HL-60/S4 (cell line): Measurements from ENCODE around the gene CDC37L1.

Experiments
- in situ Hi-C: fragments of 300-500 bp; cut with MboI; formaldehyde crosslinking; loops from 2 replicates; pipeline ENCODE4 v1.14.3; 2022; ENCODE audit warnings: low sequenced_read_pairs

The CDC37L1 gene

DNA sequence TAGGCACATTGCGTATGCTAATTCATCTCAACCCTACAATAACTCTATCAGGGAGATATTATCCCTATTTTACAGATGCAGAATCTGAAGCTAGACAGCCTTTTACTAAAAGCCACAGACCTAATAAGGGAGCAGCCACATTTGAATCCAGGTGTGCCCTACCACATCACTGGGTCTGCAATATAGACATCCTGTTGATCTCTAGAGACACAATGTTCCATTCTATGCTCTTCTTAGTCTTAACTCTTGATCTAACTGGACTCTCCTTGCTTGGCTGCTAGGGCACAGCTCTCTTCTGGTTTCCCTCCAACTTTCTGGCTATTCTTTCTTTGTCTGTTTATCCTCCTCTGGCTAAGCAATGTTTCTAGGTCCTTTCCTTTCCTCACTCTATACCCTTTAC is 11.7 kb upstream of the CDC37L1 start:
- in situ Hi-C loops: no loop called here

DNA sequence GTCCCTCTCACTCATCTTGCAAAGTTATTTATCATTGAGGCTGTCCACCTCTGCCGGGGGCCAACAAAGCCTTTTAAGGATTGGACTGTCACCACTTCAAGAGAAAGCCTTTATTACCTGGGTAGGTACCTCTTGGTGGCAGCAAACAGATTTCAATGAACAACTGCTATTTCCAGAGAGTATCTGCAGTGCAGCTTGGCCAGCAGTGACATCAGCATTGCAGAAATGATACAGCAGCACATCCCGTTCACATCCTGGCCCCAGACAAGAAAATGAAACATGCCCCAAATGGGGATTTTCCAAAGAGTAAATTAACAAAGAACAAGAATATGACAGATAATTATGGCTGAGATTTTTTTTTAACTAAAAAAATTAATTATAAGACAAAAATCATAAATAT is 10.8 kb upstream of the CDC37L1 start:
- in situ Hi-C loops: no loop called here

DNA sequence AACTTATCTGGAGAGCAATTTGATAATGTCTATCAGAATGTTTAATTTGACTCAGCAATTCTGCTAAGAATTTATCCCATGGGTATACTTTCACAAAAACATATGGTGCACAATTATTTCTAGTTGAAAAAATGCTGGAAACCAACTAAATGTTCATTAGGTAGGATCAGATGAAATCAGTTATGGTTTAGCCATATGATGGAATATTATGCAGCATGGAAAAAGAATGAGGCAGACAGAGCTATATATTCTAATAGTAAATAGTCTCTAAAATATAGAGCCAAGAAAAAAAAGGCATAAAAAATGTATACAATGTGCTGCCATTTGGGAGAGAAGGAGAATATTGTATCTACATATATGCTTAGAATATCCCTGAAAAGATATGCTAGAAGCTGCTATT is 9.5 kb upstream of the CDC37L1 start:
- in situ Hi-C loops: no loop called here

DNA sequence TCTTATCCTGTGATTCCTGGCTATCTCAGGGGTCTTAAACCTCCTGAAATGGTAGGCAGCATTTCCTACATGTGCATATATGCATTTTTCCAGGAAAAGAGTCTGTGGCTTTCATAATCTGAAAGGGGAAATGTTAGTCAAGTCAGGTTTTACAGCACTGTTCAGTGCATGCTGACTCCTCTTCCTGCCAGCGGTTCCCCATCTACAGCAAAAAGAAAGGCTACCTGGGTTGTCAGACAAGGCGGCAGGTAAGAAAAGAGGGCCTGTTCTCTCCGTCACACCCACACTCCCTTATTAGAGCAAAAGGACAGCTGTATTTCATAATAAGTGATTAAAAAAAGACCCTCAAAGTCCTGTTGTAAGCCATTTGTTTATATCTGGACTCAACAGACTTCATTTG is 8.8 kb upstream of the CDC37L1 start:
- in situ Hi-C loops: no loop called here

DNA sequence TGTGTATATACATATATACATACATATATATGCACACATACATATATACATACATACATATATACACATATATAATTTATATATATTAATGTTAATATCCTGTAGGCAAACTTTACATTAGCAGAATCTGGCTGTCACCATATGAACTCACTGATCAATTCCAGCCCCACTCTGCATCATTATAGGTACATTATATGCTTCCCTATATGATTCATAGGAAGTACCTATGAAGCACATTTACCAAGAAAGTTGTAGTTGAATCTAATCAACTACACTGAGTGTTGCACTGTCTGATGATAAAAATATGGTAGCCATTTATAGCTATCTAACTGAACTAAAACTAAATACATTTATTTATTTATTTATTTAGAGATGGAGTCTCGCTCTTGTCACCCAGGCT is 7.6 kb upstream of the CDC37L1 start:
- in situ Hi-C loops: no loop called here

DNA sequence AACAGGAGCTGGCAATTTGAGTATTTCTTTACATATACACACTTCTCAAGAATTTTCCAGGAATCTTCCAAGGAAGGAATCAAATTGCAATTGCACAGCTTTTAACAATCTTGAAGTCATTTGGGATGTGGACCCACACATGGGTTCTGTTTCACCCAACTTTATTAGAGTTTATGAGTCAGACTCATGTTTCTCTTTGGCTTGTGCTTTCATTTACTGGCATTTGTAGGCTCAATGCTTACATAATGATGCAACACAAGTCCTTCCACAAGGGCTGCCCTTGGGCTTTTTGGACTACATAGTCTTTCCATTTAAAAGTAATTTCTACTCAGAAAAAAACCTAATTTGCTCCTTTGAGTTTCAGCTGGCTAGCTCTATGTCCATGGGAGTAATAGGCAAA is 4.6 kb upstream of the CDC37L1 start:
- in situ Hi-C loops: no loop called here

DNA sequence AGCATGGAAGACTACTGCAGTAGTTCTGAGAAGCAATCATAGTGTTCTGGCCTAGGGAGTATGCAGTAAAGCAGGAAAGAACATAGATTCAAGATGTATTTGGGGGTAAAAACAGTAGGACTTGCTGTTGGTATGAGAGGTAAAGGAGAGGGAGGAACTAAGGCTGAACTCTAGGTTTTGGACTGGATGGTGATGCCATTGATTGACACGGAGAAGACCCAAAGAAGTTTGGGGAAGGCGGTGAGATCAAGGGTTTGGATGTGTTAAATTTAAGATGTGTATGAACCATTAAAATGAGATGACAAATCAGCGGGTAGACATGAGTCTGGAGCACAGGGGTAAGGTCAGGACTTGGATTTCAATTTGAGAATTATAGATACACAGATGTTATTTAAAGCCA is 2.0 kb upstream of the CDC37L1 start:
- in situ Hi-C loops: no loop called here

DNA sequence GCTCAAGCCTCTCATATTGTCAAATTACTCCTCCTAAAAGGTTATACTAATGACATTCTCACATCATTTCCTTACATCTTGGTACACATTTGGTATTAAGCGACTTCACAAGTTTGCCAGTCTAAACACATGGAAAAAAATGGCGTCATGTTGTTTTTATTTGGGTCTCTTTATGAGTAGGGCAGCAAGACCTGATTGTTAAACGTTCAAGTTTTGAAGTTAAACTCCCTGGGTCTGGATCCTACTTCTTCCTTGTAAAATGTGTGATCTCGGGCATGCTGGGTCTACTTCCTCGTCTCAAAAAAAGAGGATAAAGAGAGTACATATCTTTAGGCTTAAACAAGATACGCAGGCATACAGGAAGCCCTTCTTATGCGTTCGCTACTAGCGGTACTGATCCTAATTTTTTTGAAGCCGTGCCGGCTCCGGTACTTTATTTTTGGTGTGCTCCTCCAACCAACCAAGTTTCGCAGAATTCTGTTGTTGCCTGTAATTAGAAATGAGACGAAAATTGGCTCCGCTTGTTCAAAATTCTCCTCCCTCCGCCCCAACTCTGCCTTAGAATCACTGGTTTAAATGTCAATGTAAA is 596 bp upstream of the CDC37L1 start:
- in situ Hi-C loops: no loop called here

DNA sequence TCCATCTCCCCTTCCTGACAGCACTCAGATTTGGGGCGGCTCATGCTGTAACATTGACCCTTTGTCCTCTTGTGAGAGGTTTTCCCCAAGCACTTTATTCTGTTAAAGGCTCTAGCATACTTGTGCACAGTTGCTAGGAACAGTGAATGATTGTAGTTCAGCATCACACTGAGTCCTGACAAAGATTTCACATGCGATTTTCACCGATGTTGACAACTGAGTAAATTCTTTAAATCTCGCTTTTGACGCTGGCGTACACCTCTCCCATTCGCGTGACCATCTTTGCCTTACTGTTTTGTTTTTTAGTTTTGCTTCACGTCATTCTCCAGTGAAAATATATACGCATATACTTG is 780 bp downstream of the CDC37L1 start:
- in situ Hi-C loops: no loop called here

DNA sequence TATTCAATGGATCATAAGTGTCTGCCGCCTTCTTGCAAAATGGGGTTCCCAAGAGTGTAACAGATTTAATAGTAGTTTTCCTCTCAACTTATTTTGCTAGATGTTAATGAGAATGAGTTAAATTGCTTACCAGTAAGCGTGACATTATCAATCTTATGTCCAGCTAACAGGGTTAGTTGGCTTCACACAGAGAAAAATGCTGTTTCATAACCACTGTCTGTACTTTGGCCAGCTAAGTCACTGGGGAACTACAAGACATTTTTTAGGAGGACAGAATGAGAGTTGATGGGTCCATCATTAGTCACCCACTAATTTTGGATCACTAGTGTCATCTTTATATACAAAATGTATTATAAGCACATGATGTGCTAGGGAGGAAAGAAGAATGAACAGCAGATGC is 1.4 kb downstream of the CDC37L1 start:
- in situ Hi-C loops: no loop called here

DNA sequence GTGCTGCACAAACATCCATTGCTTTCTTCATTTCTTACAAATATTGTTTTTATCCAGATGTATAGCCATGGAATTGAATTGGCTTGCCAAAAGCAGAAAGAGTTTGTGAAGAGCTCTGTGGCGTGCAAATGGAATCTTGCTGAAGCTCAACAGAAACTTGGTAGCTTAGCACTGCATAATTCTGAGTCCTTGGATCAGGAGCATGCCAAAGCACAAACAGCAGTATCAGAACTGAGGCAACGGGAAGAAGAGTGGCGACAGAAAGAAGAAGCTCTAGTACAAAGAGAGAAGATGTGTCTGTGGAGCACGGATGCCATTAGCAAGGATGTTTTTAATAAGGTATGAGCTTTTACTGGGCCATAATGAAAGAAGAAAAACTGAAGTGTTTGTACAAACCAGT is 5.5 kb downstream of the CDC37L1 start:
- in situ Hi-C loops: no loop called here

DNA sequence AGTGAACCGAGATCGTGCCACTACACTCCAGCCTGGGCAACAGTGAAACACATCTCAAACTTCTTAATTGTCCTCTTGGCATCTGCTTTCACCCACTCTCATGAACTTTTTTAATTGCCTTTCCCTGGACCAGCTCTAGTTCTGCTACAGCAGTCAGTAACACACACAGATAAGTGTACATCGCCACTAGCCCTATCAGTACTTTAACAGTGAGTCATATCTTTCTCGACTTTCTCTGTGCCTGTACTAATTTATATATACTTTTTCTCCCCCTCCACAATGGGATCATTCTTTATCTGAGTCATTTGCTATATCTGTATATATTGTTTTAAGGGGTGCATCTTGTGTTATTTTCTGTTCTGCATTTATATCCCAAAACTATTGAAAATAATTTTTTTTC is 6.7 kb downstream of the CDC37L1 start:
- in situ Hi-C loops: no loop called here

DNA sequence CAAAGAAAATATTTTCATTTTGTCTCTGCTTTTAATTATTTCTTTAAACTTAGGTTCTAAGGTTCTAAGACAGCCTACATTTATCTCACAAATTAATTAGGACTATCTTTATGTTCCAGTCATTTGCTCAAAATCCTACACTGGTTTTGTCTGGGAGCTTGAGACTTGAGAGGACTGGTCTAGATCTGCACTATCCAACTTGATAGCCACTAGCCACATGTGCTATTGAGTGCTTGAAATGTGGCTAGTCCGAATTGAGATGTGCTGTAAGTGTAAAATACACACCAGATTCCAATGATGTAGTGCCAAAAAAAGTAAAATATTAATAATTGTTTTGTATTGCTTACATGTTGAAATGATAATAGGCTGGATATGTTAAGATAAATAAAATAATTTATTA is 7.2 kb downstream of the CDC37L1 start:
- in situ Hi-C loops: no loop called here

DNA sequence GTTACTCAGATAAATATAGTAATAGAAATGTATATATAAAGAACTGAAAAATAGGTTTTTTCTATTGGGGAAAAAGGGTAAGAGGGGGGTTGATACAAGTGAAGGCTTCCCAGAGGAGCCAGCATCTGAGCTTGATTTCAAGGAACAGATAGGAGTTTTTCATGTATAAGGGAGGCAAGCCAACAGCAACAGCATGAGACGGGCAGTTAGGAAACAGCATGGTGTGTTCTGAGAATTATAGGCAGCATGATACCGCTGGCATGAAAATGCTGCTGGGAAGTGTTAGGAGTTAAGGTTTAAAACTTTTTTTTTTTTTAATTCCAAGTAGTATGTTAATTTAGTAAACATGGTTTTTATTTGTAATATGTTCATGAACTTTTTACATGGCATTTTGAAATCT is 9.7 kb downstream of the CDC37L1 start:
- in situ Hi-C loops: no loop called here

DNA sequence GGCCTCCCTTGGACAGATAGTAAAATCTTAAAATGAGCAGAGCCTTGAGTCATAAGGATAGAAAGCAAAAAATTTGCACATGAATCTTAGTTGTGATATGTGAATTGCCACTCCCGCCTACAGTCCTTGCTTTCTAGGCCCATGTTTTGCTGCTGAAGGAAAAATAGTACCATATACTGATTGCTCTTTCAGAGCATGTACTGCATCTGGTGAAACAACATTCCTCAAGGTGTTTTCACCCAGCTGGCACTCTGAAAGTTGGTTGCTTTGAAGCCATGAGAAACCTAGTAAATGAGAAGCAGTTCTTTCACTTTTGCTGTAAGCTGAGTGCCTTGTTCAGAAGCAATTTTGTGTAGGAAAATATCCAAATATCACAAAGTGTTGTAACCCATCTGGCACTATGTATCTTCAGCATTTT is 10.3 kb downstream of the CDC37L1 start:
- in situ Hi-C loops: no loop called here

DNA sequence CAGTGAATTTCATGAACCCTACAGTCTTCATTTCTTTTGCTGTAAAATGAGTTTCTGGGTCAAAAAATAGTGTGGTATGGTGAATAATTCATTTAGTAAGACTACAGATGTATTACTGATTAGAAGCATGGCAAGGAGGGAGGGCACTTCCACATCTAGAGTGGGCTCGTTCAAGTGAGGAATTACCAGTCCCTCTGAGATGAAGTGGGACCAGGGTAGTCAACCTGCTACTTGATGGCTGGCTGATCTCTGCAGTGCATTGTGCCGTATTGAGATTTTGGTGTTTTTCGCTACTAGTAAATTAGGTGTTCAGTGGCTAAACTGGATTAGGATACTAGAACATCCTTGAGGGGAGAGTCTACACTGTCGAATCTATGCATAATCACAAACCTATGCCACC is 10.8 kb downstream of the CDC37L1 start:
- in situ Hi-C loops: no loop called here

DNA sequence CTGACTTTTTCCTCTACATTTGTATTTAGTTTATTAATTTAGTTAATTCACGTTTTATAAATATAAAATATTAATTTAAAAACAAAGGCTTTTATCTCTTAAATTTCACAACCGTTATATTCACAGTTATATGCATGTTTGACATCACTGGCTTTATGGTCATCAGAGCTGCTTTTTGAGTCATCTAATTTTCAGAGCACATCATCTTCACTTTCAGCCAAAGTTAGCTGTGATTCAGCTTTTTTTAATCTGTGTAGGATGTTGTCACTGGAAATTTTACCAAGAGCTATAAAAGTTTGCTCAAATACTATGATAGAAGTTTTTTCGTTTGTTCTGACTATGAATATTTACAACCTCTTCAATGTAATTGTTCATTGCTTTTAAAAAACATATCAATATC is 12.4 kb downstream of the CDC37L1 start:
- in situ Hi-C loops: no loop called here

DNA sequence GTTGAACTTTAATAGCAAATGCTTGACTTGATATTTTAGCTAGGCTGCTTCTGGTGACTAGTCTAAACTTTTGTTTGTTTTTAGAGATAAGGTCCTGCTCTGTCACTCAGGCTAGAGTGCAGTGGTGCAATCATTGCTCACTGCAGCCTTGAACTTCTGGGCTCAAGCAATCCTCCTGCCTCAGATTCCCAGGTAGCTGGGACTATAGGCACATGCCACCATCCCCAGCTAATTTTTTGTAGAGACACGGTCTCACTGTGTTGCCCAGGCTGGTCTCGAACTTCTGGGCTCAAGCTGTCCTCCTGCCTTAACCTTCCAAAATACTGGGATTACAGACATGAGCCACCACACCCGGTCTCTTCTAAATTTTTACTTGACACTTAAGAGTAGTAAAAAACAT is 20.7 kb downstream of the CDC37L1 start:
- in situ Hi-C loops: no loop called here

DNA sequence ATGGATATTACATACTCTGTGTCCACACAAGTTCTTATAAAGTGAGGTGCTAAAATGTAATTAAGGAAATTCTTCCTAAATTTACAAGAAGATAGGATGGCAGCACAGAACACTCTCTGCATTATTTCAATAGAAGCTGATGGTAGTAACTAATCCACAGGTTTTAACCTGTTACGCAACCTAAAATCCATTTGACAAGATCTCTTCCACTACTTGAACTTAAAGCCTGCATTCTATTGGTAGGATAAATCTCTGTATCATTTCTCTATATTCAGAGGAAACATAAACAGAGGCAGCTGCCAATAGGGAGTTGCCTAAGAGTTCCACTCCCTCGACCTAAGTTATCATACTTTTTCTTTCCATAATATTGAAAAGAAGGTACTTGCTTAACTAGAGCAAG is 21.6 kb downstream of the CDC37L1 start:
- in situ Hi-C loops: no loop called here

DNA sequence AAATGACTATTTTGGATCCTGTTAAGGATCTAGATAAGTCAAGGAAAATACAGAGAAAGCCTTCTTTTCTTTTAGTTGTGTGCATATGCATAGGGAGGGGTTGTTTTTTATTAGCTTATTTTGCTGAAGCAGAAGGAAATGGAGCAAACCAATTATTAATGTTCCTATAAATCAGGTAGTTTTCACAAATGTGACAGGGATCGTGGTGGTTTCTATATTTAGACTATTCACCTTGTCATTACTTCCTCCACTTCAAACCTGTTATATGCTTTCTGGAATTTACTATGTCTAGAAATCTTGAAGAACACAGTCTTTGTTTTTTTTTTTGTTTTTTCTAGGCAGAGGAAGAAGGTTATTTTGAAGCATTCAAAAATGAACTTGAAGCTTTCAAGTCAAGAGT is 22.2 kb downstream of the CDC37L1 start:
- in situ Hi-C loops: no loop called here

DNA sequence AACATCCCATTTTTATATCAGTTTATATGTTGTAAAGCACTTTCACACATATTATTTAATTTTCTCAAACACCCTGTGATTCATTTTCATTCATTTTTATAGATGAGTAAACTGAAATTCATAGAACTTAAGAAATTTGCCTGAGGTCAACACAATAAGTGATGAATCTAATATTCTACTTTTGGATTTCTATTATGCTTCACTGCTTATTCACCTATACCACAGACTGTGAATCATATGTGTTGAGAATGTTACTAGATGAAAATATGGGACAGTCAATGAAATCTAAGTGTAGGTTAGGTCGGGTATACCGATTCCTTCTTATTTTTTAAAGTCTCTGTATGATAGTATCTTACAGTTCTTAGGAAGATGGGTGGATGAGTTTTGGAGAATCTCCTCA is 24.8 kb downstream of the CDC37L1 start:
- in situ Hi-C loops: no loop called here

DNA sequence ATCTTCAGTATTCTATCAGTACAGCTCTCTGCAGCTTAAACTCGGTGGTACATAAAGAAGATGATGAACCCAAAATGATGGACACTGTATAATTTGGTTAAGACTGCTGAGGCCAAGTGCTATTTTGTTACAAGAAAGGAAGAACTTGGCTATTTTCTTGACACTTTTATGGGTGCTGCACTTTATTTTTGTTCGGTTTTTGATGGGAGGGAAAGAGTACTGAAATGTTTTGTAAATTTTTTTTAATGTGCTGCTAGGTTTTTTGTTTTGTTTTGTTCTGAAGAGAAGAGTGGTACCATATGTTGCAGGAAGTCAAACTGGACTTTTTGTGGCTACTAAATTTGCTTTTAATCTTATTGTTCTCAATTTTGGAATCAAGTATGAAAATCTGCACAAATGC is 26.7 kb downstream of the CDC37L1 start:
- in situ Hi-C loops: no loop called here

DNA sequence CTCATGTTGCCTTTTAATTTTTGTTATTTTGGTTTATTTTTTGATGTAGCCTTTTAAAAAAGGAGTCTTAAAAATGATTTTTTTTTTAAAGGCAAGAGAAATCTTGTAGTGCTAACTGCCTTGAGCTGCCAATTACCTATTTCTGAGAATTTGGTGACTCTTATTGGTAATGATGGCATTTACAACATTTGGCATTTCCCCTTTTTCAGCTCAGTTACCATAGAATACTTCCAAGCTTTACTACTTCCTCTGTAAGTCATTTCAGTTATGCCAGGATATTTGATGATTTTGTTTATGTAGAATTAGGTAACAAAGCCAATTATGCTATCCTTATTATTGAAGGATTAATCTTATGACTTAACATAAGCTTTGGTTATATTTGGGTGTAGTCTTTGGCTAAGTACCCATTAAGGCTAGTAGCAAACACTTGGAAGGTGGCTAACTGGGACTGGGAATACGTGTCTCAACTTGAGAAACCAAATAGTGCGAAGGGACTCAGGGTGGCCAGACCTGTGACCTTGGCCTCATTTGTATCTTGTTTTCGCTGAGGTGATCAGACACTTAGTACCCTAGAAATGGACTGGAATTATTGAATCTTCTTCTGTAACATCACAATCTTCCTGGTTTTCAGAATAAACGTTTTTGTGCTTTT is 27.7 kb downstream of the CDC37L1 start:
- in situ Hi-C loops: no loop called here
